ENCODE measurements around the gene PARVB.

The PARVB gene

GRCh38 chr22:44220727-44221680 lies 196.9 kb downstream of the PARVB start:
- no peak for DNase-seq (ENCODE audit: low read depth)

- no peak for DNase-seq (ENCODE audit: low read depth)
Observed at GRCh38 chr22:44221710-44222475, 197.8 kb downstream of the PARVB start.
